GM12872 (cell line): ENCODE data around the gene GTF2IRD1.

Experiments used
- TF ChIP-seq, protein P1 (sequence below): IDR thresholded peaks from 3 replicates; pipeline ENCODE4 v1.5.1; 2011; ENCODE audit warnings: low read depth, mild to moderate bottlenecking, low read length, moderate library complexity; ENCODE audit not compliant: insufficient read depth

GTF2IRD1 gene

DNA sequence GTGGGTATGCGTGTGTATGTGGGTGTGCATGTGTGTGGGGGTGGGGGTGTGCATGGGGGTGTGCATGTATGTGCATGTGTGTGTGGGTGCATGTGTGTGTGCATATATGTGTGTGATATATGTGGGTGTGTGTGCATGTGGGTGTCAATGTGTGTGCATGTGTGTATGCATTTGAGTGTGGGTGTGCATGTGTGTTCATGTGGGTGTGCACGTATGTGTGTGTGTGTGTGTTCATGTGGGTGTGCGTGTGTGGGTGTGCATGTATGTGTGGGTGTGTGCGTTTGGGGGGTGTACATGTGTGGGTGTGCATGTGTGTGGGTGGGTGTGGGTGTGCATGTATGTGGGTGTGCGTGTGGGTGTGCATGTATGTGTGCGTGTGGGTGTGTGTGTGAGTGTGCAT lies 42.6 kb downstream of the GTF2IRD1 start:
- TF ChIP-seq, protein P1, sequence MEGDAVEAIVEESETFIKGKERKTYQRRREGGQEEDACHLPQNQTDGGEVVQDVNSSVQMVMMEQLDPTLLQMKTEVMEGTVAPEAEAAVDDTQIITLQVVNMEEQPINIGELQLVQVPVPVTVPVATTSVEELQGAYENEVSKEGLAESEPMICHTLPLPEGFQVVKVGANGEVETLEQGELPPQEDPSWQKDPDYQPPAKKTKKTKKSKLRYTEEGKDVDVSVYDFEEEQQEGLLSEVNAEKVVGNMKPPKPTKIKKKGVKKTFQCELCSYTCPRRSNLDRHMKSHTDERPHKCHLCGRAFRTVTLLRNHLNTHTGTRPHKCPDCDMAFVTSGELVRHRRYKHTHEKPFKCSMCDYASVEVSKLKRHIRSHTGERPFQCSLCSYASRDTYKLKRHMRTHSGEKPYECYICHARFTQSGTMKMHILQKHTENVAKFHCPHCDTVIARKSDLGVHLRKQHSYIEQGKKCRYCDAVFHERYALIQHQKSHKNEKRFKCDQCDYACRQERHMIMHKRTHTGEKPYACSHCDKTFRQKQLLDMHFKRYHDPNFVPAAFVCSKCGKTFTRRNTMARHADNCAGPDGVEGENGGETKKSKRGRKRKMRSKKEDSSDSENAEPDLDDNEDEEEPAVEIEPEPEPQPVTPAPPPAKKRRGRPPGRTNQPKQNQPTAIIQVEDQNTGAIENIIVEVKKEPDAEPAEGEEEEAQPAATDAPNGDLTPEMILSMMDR, result no peak

DNA sequence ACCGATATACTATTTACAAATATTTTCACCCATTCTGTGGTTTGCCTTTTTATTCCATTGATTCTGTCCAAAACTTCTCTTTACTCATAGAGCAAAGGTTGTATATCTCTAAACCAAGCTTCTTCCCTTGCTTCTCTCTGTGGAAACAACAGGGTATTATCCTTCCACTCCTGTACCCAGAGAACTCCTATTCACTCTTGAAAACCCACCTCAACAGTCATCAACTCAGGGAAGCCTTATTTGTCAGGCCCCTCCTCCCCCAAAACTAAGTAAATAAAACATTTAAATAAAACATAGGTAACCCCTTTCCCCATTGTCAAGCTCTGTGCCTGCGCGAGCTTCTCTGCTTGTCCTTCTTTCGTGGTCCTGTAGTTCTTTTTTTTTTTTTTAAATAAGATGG lies 44.6 kb downstream of the GTF2IRD1 start:
- TF ChIP-seq, protein P1, result no peak

DNA sequence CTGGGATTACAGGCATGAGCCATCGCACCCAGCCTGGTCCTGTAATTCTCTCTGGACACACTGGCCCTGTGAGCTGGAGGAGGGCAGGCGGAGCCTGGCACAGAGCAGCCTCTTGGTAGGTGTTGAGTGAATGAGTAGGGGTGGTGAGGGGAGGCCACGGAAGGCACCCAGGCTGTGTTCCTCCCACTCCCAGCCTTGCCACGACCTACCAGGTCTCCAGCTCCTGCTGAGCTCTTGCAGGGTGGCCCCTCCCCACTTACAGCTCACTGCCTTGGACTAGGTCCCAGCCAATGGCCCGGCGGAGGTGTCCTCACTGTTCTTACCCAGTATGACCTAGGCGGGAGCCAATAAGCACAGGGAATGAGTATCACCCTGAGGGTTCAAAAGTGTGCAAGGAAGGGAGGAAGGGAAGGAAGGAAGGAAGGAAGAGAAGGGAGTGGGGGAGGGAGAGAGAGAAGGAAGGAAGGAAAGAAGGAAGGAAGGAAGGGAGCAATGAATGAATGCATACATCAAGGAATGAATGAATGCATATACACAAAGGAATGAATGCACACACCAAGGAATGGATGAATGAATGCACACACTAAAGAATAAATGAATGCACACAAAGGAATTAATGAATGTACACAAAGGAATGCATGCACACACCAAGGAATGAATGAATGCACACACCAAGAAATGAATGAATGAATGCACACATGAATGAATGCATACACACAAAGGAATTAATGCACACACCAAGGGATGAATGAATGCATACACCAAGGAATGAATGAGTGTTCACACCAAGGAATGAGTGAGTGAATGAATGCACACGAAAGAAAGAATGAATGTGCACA lies 45.5 kb downstream of the GTF2IRD1 start:
- TF ChIP-seq, protein P1, result no peak

DNA sequence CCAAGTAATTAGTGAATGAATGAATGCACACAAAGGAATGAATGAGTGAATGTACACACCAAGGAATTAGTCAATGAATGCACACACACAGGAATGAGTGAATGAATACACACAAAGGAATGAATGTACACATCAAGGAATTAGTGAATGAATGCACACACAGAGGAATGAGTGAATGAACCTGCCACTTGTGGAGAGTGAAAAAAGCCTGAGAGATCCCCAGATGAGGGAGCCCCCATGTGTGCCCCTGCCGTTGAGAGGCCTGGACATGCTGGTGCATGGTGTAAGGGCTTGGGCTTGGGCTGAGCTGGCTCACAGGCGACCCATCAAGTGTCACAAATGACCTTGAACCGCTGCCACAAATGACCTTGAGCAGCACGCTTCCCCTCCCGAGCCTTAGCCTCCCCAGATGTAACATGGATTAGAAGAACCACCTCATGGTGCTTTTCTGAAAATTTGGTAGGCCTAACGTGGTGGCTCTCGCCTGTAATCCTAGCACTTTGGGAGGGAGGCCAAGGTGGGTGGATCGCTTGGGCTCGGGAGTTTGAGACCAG lies 46.2 kb downstream of the GTF2IRD1 start:
- TF ChIP-seq, protein P1, result no peak

DNA sequence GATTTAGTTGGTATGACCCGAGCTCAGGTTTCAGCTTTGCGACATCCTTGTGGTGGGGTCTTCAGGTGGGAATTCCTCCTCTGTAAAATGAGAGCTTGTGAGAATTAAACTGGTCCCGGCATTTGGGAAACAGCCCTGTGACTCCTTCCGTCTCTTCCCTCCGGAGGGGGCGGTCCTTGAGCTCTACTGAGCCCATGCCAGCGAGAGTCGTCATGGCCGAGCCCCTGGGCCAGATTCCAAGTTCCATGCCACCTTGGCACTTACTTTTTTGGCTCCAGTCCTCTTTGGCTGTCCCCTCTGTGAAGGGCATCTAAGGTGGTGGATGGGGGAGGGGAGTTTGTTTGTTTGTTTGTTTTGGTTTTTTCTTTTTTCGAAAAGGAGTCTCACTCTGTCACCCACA lies 47.6 kb downstream of the GTF2IRD1 start:
- TF ChIP-seq, protein P1, result no peak

DNA sequence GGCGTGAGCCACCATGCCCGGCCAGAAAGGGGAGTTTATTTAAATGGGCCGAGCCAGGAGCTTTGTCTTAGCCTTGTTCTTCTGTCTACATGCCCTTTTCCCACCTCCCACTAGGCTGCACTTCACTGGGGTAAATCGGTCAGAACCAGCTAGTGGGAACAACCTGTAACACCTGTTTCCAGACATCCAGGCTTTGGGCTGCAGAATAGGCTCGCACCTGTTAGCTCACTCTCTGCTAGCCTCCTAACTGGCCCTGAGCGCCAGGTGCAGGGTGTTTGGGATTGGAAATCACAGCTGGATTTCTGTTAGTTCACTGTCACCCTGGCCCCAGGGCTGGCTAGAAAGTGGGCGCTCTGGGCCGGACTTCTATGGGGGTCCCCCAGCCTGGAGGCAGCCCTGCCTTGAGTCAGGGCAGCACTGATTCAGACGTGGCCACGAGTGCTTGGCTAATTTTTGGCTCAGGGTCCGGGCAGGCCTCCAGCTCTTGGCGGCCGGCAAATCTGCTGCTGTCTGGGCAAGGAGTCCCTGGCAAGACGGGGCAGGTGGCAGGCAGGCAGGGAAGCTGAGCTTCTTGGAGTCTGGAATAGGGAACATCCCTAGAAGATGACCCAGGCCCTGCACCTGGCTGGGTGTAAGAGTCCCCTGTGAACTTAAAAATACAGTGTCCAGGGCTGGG lies 48.6 kb downstream of the GTF2IRD1 start:
- TF ChIP-seq, protein P1, result no peak

DNA sequence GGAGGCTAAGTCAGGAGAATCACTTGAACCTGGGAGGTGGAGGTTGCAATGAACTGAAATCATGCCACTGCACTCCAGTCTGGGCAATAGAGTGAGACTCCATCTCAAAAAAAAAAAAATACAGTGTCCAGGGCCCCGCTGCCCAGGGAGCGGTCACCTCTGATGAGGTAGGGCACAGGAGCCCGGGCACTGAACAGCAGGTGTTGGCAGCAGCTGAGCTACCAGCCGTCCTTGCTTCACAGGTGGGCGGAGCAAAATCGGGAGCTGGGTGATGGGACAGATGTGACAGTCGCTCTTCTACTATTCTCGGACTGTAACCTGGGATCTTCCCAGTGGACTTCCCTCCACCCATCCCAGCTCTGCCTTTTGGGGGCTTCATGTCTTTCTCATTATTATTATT lies 49.4 kb downstream of the GTF2IRD1 start:
- TF ChIP-seq, protein P1, result no peak
